ENCODE results near the gene MDM1. TPM values are rescaled to one million over a fixed set of nuclear protein-coding genes. Genes with fewer than 3 reads are reported as not detected.

The MDM1 gene, protein sequence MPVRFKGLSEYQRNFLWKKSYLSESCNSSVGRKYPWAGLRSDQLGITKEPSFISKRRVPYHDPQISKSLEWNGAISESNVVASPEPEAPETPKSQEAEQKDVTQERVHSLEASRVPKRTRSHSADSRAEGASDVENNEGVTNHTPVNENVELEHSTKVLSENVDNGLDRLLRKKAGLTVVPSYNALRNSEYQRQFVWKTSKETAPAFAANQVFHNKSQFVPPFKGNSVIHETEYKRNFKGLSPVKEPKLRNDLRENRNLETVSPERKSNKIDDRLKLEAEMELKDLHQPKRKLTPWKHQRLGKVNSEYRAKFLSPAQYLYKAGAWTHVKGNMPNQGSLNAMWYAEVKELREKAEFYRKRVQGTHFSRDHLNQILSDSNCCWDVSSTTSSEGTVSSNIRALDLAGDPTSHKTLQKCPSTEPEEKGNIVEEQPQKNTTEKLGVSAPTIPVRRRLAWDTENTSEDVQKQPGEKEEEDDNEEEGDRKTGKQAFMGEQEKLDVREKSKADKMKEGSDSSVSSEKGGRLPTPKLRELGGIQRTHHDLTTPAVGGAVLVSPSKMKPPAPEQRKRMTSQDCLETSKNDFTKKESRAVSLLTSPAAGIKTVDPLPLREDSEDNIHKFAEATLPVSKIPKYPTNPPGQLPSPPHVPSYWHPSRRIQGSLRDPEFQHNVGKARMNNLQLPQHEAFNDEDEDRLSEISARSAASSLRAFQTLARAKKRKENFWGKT
- total RNA-seq = 19.7 TPM

DNA sequence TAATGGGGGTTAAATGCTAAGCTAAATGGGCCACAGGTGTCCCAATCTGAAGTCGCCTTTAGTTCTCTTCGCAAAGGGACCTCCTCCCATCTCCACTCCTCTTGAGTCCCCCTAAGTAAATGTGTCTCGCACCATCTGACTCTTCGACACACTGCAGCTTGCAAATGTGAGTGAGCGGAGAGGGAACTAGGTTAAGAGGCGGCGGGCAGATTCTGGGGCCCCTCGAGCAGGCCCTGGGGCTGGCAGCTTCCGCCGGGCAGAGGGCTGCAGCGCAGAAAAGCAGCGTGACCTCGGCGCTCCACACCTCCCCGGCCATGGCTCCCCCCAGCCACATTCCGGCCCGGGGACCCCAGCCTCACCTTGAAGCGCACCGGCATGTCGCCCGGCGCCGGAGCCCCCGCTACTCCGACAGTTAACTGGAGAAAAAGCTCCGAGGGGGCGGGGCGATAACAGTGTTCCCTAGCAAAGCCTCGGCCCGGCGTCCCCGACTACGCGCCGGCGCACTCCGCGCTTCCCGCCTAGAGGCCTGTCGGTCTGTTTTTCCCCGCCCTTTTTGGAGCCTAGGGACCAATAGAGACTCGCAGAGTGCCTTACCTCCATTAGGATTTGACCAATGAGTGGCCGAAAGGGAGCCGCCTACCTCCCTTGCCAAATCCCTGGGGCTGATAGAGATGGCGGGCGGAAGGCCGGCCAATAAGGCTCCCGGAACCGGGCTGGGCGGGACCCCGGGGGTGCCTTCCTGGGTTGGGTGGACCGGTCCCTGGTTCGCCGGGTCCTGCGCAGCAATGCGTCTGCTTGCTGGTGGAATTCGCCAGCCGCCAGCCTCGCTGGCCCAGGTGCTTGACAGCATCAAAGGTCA is at the start of gene MDM1:
Gene MDM1 (minus strand): TSS at position 494 of the 859 bp plus-strand sequence. CDS start 117 bp downstream, at position 377.

GRCh38 chr12:68253504-68253903 is 78.7 kb downstream of the MDM1 start, which contains the start of gene IL22:
TSS of gene IL22 (minus strand) at chr12:68253604. CDS start at chr12:68253448, 156 bp downstream.

Other genes starting within 250 kb of the MDM1 start
- gene IFNG, start 172.6 kb downstream of the MDM1 start, total RNA-seq = not detected
- not detected for gene IL26, start 106.6 kb downstream of the MDM1 start, total RNA-seq
- gene IL22, start 78.8 kb downstream of the MDM1 start, total RNA-seq = not detected

Measured in metanephros (tissue), 1 donor.